NCI-H2196 treated with DMSO at 0.1 percent for 48 hours (cell line): ENCODE data around the gene ATIC.

Experiments
- DNase-seq: peaks from one replicate; lab custom pipeline; 2025; ENCODE audit not compliant: unreplicated experiment; lab: John Stamatoyannopoulos, UW

Gene ATIC

GRCh38 chr2:215396595-215397313, 84.9 kb downstream of the ATIC start:
- DNase-seq: no peak

- DNase-seq: no peak
Observed at GRCh38 chr2:215397632-215398341, 85.9 kb downstream of the ATIC start.

- DNase-seq: no peak
Observed at GRCh38 chr2:215399067-215399716, 87.3 kb downstream of the ATIC start.
